Stomach (tissue), 4 donors: ENCODE results near the gene SLC25A26.

Experiments used
- POLR2A ChIP-seq, 4 donors: fragments of 450-650 bp; IDR thresholded peaks; one replicate each; pipeline ENCODE4 v1.6.1; 2016; ENCODE audit warnings: antibody characterized with exemption in 4 of 4, control low read depth in 2 of 4, mild to moderate bottlenecking in 1 of 4, moderate library complexity in 1 of 4
- POLR2AphosphoS5 ChIP-seq, 3 donors: sonication (generic); formaldehyde crosslinking; IDR thresholded peaks; one replicate each; pipeline ENCODE4 v1.6.1; 2016; ENCODE audit warnings: antibody characterized with exemption in 3 of 3
- TF ChIP-seq, protein P1 (sequence below), 7 experiments: fragments of 450-650 bp in 4 of 7; fragments of 200-600 bp in 3 of 7; sonication (generic) in 3 of 7; IDR thresholded peaks; one replicate each; pipeline ENCODE4 v1.5.1; 2016 to 2019; ENCODE audit warnings: antibody characterized with exemption in 7 of 7, control low read depth in 2 of 7, mild to moderate bottlenecking in 1 of 7

- TF ChIP-seq, protein P1, sequence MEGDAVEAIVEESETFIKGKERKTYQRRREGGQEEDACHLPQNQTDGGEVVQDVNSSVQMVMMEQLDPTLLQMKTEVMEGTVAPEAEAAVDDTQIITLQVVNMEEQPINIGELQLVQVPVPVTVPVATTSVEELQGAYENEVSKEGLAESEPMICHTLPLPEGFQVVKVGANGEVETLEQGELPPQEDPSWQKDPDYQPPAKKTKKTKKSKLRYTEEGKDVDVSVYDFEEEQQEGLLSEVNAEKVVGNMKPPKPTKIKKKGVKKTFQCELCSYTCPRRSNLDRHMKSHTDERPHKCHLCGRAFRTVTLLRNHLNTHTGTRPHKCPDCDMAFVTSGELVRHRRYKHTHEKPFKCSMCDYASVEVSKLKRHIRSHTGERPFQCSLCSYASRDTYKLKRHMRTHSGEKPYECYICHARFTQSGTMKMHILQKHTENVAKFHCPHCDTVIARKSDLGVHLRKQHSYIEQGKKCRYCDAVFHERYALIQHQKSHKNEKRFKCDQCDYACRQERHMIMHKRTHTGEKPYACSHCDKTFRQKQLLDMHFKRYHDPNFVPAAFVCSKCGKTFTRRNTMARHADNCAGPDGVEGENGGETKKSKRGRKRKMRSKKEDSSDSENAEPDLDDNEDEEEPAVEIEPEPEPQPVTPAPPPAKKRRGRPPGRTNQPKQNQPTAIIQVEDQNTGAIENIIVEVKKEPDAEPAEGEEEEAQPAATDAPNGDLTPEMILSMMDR (IDR thresholded peaks at IDR 0.05), result no peak
- TF ChIP-seq POLR2AphosphoS5 (IDR thresholded peaks at IDR 0.05), result no peak
- no peak for TF ChIP-seq POLR2A (IDR thresholded peaks at IDR 0.05)
Observed at GRCh38 chr3:66248641-66249040, 27.8 kb downstream of the SLC25A26 start.
